ENCODE data around the gene FADS3. TPM values are rescaled to one million over a fixed set of nuclear protein-coding genes. Genes with fewer than 3 reads are reported as not detected.

FADS3 gene
- polyA plus RNA-seq, 4 donors, result 5.3 to 17.9 (median 6.0) TPM

DNA sequence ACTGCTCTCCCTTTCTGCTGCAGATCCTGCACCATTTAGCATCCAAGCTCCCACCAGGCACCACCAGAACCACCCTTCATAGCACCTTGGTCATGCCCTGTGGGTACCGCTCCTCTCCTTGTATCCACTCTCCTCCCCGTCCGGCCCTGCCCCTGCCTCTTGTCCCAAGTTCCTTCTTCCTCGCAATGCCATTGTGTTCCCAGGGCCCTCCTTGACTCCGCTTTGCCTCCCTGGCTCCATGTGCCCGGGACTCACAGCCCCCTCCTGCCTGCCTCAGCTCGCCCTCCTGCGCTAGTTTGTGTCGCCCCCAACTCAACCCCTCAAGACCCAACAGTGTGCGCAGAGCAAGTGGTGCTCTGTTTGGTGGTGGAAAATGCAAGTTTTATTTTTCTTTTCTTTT lies 52.4 kb downstream of the FADS3 start:
- no peaks in the 10 kb centered on the region for H3K27me3 ChIP-seq (ENCODE audit: control insufficient read depth in 3 of 3, insufficient read depth in 3 of 3, low read length in 3 of 3)
- H3K27ac ChIP-seq (ENCODE audit: low read depth in 1 of 3, low read length in 2 of 3), result no peak overlapping the region
- no peaks in the 10 kb centered on the region for H3K9me3 ChIP-seq (ENCODE audit: control insufficient read depth in 2 of 2, insufficient read depth in 1 of 2, low read depth in 1 of 2, low read length in 1 of 2)
- FAIRE-seq (no peak), DNase-seq (no peak)
- H3K4me3 ChIP-seq (ENCODE audit: low read depth in 1 of 3, low read length in 3 of 3), result no peak overlapping the region
- H3K4me1 ChIP-seq (ENCODE audit: control insufficient read depth in 3 of 3, insufficient read depth in 2 of 3, low read depth in 1 of 3, low read length in 2 of 3), result peaks cover 4 to 11% (median 6%) of the 10 kb centered on the region in 3 donors
- H3K36me3 ChIP-seq (ENCODE audit: control insufficient read depth in 3 of 3, insufficient read depth in 2 of 3, low read depth in 1 of 3, low read length in 3 of 3), result peaks cover 0 to 17% (median 0%) of the 10 kb centered on the region in 3 donors
- WGBS, 3 donors, result 87 to 91% (median 88%) methylated on average over 10 of the region's 10 CpGs

DNA sequence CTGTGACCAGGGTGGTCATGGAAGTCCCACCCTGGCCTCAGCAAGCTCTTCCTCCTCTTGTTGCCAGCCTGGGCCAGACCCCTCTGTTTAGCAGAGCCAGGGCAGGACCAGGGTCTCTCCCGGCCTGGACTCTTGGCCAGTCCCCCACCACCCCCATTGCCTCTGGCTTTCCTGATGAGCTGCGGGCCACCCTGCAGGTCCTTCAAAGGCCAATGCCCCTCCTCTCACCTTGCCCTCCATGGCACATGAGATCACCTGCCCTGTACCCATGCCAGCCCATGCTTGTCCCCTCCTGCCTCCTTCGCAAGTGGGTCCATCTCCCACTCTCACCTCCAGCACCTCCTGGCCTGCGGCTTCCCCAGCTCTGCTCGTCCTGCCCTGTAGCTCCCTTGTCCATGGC lies 52.8 kb downstream of the FADS3 start:
- H3K27ac ChIP-seq (ENCODE audit: low read depth in 1 of 3, low read length in 2 of 3), result no peak overlapping the region
- peaks cover 0 to 3% (median 0%) of the 10 kb centered on the region in 3 donors for H3K27me3 ChIP-seq (ENCODE audit: control insufficient read depth in 3 of 3, insufficient read depth in 3 of 3, low read length in 3 of 3)
- 85 to 99% (median 98%) methylated on average over 4 to 5 of the region's 5 CpGs for WGBS, 3 donors
- H3K4me1 ChIP-seq (ENCODE audit: control insufficient read depth in 3 of 3, insufficient read depth in 2 of 3, low read depth in 1 of 3, low read length in 2 of 3), result peaks cover 4 to 11% (median 6%) of the 10 kb centered on the region in 3 donors
- no peak for FAIRE-seq
- H3K4me3 ChIP-seq (ENCODE audit: low read depth in 1 of 3, low read length in 3 of 3), result no peak overlapping the region
- no peaks in the 10 kb centered on the region for H3K9me3 ChIP-seq (ENCODE audit: control insufficient read depth in 2 of 2, insufficient read depth in 1 of 2, low read depth in 1 of 2, low read length in 1 of 2)
- no peak for DNase-seq
- H3K36me3 ChIP-seq (ENCODE audit: control insufficient read depth in 3 of 3, insufficient read depth in 2 of 3, low read depth in 1 of 3, low read length in 3 of 3), result peaks cover 0 to 18% (median 0%) of the 10 kb centered on the region in 3 donors

DNA sequence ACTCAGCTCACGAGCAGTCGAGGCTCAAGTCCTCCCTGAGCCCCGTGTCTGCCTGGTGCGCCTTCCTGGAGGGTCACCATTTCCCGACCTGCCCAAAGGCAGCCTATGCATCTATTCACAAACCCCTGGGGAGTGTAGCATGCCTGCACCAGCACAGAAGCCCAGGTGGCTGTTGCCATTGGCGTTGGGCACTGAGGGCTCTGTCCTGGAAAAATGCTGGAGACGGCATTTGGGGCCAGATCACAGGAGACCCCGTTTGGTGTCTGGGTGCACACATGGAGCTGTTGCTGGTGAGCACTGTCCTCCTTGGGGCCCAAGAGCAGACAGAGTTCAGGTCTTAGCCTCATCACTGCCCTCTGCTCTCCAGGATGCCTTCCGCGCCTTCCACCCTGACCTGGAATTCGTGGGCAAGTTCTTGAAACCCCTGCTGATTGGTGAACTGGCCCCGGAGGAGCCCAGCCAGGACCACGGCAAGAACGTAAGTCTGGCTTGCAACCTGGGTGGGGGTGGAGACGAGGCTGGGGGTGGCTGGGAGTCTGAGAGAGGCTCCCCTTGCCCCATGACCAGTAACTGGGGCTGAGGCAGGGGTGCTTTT lies 53.8 kb downstream of the FADS3 start:
- Histone ChIP-seq H3K9me3 (ENCODE audit: control insufficient read depth in 2 of 2, insufficient read depth in 1 of 2, low read depth in 1 of 2, low read length in 1 of 2) (no peaks in the 10 kb centered on the region), H3K4me3 (ENCODE audit: low read depth in 1 of 3, low read length in 3 of 3) (no peak overlapping the region), H3K27ac (ENCODE audit: low read depth in 1 of 3, low read length in 2 of 3) (no peak overlapping the region), H3K36me3 (ENCODE audit: control insufficient read depth in 3 of 3, insufficient read depth in 2 of 3, low read depth in 1 of 3, low read length in 3 of 3) (peaks cover 0 to 18% (median 0%) of the 10 kb centered on the region in 3 donors), H3K27me3 (ENCODE audit: control insufficient read depth in 3 of 3, insufficient read depth in 3 of 3, low read length in 3 of 3) (peaks cover 0 to 10% (median 0%) of the 10 kb centered on the region in 3 donors), H3K4me1 (ENCODE audit: control insufficient read depth in 3 of 3, insufficient read depth in 2 of 3, low read depth in 1 of 3, low read length in 2 of 3) (peaks cover 4 to 11% (median 6%) of the 10 kb centered on the region in 3 donors)
- 92 to 94% (median 92%) methylated on average over 13 to 15 of the region's 15 CpGs for WGBS, 3 donors
- FAIRE-seq, result no peak
- DNase-seq, result no peak

DNA sequence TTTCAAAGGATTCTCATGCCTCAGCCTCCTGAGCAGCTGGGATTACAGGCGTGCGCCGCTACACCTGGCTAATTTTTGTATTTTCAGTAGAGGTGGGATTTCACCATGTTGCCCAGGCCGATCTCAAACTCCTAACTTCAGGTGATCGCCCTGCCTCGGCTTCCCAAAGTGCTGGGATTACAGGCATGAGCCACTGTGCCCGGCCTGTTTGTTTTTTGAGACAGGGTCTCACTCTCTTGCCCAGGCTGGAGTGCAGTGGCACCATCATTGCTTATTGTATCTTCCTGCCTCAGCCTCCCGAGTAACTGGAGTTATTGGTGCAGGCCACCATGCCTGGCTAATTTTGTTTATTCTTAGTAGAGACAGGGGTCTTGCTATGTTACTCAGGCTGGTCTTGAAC lies 55.2 kb downstream of the FADS3 start:
- H3K4me1 ChIP-seq (ENCODE audit: control insufficient read depth in 3 of 3, insufficient read depth in 2 of 3, low read depth in 1 of 3, low read length in 2 of 3), result peaks cover 4 to 14% (median 6%) of the 10 kb centered on the region in 3 donors
- H3K4me3 ChIP-seq (ENCODE audit: low read depth in 1 of 3, low read length in 3 of 3), result no peak overlapping the region
- H3K36me3 ChIP-seq (ENCODE audit: control insufficient read depth in 3 of 3, insufficient read depth in 2 of 3, low read depth in 1 of 3, low read length in 3 of 3), result peaks cover 0 to 16% (median 0%) of the 10 kb centered on the region in 3 donors
- H3K27me3 ChIP-seq (ENCODE audit: control insufficient read depth in 3 of 3, insufficient read depth in 3 of 3, low read length in 3 of 3), result peaks cover 0 to 21% (median 0%) of the 10 kb centered on the region in 3 donors
- no peak overlapping the region for H3K27ac ChIP-seq (ENCODE audit: low read depth in 1 of 3, low read length in 2 of 3)
- WGBS, 3 donors, result 95 to 98% (median 96%) methylated on average over 8 of the region's 8 CpGs
- FAIRE-seq (no peak), DNase-seq (no peak)
- H3K9me3 ChIP-seq (ENCODE audit: control insufficient read depth in 2 of 2, insufficient read depth in 1 of 2, low read depth in 1 of 2, low read length in 1 of 2), result no peaks in the 10 kb centered on the region

DNA sequence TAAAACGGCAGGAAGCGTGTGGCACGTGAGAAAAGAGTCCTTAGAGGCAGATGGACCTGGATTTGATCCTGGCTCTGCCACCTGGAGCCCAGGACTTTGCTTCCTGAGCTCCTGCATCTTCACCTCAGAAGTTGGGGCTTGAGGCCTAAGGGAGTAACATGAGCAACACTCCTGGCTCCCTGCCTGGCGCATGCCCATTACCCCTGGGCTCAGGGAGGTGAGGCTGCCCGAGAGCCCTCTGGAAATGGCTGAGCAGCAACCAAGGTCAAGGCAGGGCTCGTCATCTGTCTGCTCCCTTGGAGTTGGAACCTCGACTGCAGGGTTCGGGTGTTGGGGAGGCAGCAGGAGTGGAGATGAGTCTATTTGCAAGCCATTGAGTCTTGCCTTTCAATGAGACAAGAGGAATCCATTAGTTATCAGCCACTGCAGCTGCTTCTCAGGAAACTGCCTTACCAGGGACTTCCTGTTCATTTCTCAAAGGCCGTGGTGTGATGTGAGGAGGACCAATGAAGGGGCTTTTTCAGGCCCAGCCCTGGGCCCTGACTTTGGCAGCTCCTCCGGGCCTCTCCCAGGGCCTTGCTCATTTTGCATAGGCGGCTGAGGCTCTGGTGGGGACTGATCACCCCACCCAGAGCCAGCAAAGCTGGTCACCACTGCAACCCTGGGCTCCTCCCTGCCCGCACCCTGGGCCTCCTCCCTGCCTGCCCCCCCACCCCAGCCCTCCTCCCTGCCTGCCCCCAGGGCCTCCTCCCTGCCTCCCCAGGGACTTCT lies 56.9 kb downstream of the FADS3 start:
- Histone ChIP-seq H3K9me3 (ENCODE audit: control insufficient read depth in 2 of 2, insufficient read depth in 1 of 2, low read depth in 1 of 2, low read length in 1 of 2) (no peaks in the 10 kb centered on the region), H3K4me3 (ENCODE audit: low read depth in 1 of 3, low read length in 3 of 3) (no peak overlapping the region), H3K27me3 (ENCODE audit: control insufficient read depth in 3 of 3, insufficient read depth in 3 of 3, low read length in 3 of 3) (peaks cover 0 to 35% (median 0%) of the 10 kb centered on the region in 3 donors), H3K36me3 (ENCODE audit: control insufficient read depth in 3 of 3, insufficient read depth in 2 of 3, low read depth in 1 of 3, low read length in 3 of 3) (peaks cover 0 to 8% (median 0%) of the 10 kb centered on the region in 3 donors), H3K4me1 (ENCODE audit: control insufficient read depth in 3 of 3, insufficient read depth in 2 of 3, low read depth in 1 of 3, low read length in 2 of 3) (peaks cover 4 to 19% (median 6%) of the 10 kb centered on the region in 3 donors), H3K27ac (ENCODE audit: low read depth in 1 of 3, low read length in 2 of 3) (peak overlapping the region; percentile 14 to 89 (median 37))
- peak in 1 of 2 donors; percentile 50 for DNase-seq
- FAIRE-seq, result no peak
- WGBS, 3 donors, result 28 to 35% (median 30%) methylated on average over 11 to 12 of the region's 12 CpGs

DNA sequence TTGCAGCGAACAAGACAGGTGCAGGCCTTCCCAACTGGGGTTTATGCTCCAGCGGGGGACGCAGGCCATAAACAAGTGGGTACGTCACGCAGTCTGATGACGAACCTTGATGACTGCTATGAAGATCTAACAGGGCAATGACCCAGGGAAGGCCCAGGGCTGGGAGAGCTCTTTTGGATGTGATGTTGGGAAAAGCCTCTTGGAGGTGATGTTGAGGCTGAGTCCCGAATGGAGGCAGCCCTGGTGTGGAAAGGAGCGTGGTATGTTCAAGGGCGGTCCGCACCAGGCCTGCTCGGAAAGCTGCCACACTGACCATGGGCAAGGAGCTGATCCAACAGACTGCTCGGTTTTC lies 57.4 kb downstream of the FADS3 start:
- Histone ChIP-seq H3K27ac (ENCODE audit: low read depth in 1 of 3, low read length in 2 of 3) (peak overlapping the region in 2 of 3 donors; percentile 37 to 89), H3K36me3 (ENCODE audit: control insufficient read depth in 3 of 3, insufficient read depth in 2 of 3, low read depth in 1 of 3, low read length in 3 of 3) (peaks cover 0 to 7% (median 0%) of the 10 kb centered on the region in 3 donors), H3K4me3 (ENCODE audit: low read depth in 1 of 3, low read length in 3 of 3) (no peak overlapping the region), H3K9me3 (ENCODE audit: control insufficient read depth in 2 of 2, insufficient read depth in 1 of 2, low read depth in 1 of 2, low read length in 1 of 2) (no peaks in the 10 kb centered on the region), H3K4me1 (ENCODE audit: control insufficient read depth in 3 of 3, insufficient read depth in 2 of 3, low read depth in 1 of 3, low read length in 2 of 3) (peaks cover 6 to 19% (median 8%) of the 10 kb centered on the region in 3 donors), H3K27me3 (ENCODE audit: control insufficient read depth in 3 of 3, insufficient read depth in 3 of 3, low read length in 3 of 3) (peaks cover 0 to 40% (median 0%) of the 10 kb centered on the region in 3 donors)
- whole genome bisulfite sequencing, 3 donors, result 51 to 79% (median 66%) methylated on average over 12 of the region's 12 CpGs
- no peak for FAIRE-seq
- no peak for DNase-seq

DNA sequence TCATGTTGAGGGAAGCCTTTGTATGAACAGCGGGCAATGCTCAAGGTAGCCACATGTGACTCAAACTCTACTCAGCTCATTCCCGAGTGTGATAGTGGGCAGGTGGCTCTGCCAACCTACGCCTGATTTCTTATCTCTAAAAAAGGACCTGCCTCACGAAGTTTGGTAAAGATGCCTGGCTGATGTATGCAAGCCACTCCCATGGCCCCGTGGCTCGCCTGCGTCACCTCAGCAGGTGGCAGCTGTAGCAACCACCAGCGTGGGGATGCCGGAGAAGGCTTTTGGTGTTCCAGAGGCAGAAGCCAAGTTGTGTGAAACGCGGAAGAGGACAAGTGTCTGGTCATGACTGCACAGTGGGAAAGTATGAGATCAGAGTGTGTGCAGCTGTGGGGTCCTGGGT lies 57.9 kb downstream of the FADS3 start:
- H3K27me3 ChIP-seq (ENCODE audit: control insufficient read depth in 3 of 3, insufficient read depth in 3 of 3, low read length in 3 of 3), result peaks cover 0 to 44% (median 0%) of the 10 kb centered on the region in 3 donors
- H3K36me3 ChIP-seq (ENCODE audit: control insufficient read depth in 3 of 3, insufficient read depth in 2 of 3, low read depth in 1 of 3, low read length in 3 of 3), result peaks cover 0 to 6% (median 0%) of the 10 kb centered on the region in 3 donors
- no peak for FAIRE-seq
- 15 to 59% (median 39%) methylated on average over 11 of the region's 11 CpGs for WGBS, 3 donors
- H3K4me3 ChIP-seq (ENCODE audit: low read depth in 1 of 3, low read length in 3 of 3), result no peak overlapping the region
- peaks cover 6 to 19% (median 12%) of the 10 kb centered on the region in 3 donors for H3K4me1 ChIP-seq (ENCODE audit: control insufficient read depth in 3 of 3, insufficient read depth in 2 of 3, low read depth in 1 of 3, low read length in 2 of 3)
- no peaks in the 10 kb centered on the region for H3K9me3 ChIP-seq (ENCODE audit: control insufficient read depth in 2 of 2, insufficient read depth in 1 of 2, low read depth in 1 of 2, low read length in 1 of 2)
- H3K27ac ChIP-seq (ENCODE audit: low read depth in 1 of 3, low read length in 2 of 3), result peak overlapping the region in 1 of 3 donors; percentile 89
- peak in 1 of 2 donors; percentile 32 for DNase-seq

DNA sequence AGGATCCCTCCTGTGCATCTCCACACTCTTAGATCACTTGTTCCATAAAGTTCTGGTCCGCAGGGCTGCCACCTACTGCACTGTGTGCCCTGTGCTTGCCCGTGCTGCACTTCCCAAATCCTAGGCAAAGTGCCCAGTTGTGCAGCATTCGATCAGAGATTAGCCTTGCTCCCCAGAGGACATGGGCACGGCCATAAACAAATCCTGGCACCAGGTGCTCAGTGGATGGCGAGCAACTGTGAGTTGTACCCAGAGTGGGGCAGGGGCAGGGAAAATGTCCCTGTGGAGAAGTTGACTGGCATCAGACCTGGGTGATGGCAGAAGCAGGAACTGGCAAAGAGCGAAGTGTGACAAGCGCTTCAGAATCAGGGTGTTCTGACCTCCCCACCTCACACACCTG lies 58.6 kb downstream of the FADS3 start:
- peaks cover 0 to 52% (median 0%) of the 10 kb centered on the region in 3 donors for H3K27me3 ChIP-seq (ENCODE audit: control insufficient read depth in 3 of 3, insufficient read depth in 3 of 3, low read length in 3 of 3)
- no peaks in the 10 kb centered on the region for H3K9me3 ChIP-seq (ENCODE audit: control insufficient read depth in 2 of 2, insufficient read depth in 1 of 2, low read depth in 1 of 2, low read length in 1 of 2)
- peaks cover 6 to 19% (median 16%) of the 10 kb centered on the region in 3 donors for H3K4me1 ChIP-seq (ENCODE audit: control insufficient read depth in 3 of 3, insufficient read depth in 2 of 3, low read depth in 1 of 3, low read length in 2 of 3)
- no peak overlapping the region for H3K4me3 ChIP-seq (ENCODE audit: low read depth in 1 of 3, low read length in 3 of 3)
- DNase-seq (peak in 1 of 2 donors; percentile 36), FAIRE-seq (no peak)
- H3K36me3 ChIP-seq (ENCODE audit: control insufficient read depth in 3 of 3, insufficient read depth in 2 of 3, low read depth in 1 of 3, low read length in 3 of 3), result peaks cover 0 to 6% (median 0%) of the 10 kb centered on the region in 3 donors
- H3K27ac ChIP-seq (ENCODE audit: low read depth in 1 of 3, low read length in 2 of 3), result peak overlapping the region in 1 of 3 donors; percentile 89
- WGBS, 3 donors, result 21 to 60% (median 36%) methylated on average over 7 of the region's 7 CpGs
